Panc1 (cell line): Measurements from ENCODE around the gene OGA. TPM values are rescaled to one million over a fixed set of nuclear protein-coding genes. Genes with fewer than 3 reads are reported as not detected.
A peak's percentile ranks its signal among the peaks of the same experiment; 100 is the strongest.

Experiments used
- ATAC-seq: fragments of 200-7000 bp; cut with Tn5 transposase; 2 replicates; pipeline ENCODE4 v1.9.1; 2020; ENCODE audit warnings: mild to moderate bottlenecking, moderate library complexity
- BruUV-seq: library from RNA; stranded (reverse); fragments of 400-500 nt; replicated peaks from 2 replicates; lab custom pipeline; 2021; lab: Mats Ljungman, UMichigan
- CTCF ChIA-PET: fragments of 300-600 bp; sonication (Branson Sonifier 250); formaldehyde crosslinking; loops from one replicate; lab custom pipeline; 2022; ENCODE audit warnings: antibody characterized with exemption; lab: Charles Lee
- POLR2A ChIA-PET: fragments of 300-600 bp; sonication (Branson Sonifier 250); formaldehyde crosslinking; loops from one replicate; lab custom pipeline; 2022; ENCODE audit warnings: antibody characterized with exemption; lab: Charles Lee
- DNase-seq: peaks from one replicate; pipeline ENCODE4 v3.0.0-alpha.2; 2010; ENCODE audit warnings: low read depth, low spot score
- H3K27ac ChIP-seq: 2 replicates; pipeline ENCODE4 v1.5.1; 2011; ENCODE audit warnings: mild to moderate bottlenecking, low read length, inconsistent platforms
- H3K27me3 ChIP-seq: fragments of 200-500 bp; sonication (Bioruptor generic); 2 replicates; pipeline ENCODE4 v1.6.0; 2014; ENCODE audit warnings: low read length, inconsistent platforms; ENCODE audit not compliant: control insufficient read depth, insufficient read depth
- H3K36me3 ChIP-seq: fragments of 200-500 bp; sonication (Bioruptor generic); 2 replicates; pipeline ENCODE4 v1.5.1; 2014; ENCODE audit warnings: inconsistent platforms, mild to moderate bottlenecking, low read length, moderate library complexity; ENCODE audit not compliant: control insufficient read depth, insufficient read depth
- H3K4me1 ChIP-seq: 2 replicates; pipeline ENCODE4 v1.5.1; 2011; ENCODE audit warnings: inconsistent platforms, mild to moderate bottlenecking, low read length, moderate library complexity; ENCODE audit not compliant: control insufficient read depth, insufficient read depth
- H3K4me3 ChIP-seq, 2 experiments: 2 replicates each; pipeline ENCODE4 v1.5.1; 2011 to 2012; ENCODE audit warnings: low read depth in 2 of 2, low read length in 2 of 2, mild to moderate bottlenecking in 2 of 2, inconsistent platforms in 1 of 2, moderate library complexity in 1 of 2
- H3K9me3 ChIP-seq: fragments of 200-500 bp; sonication (Bioruptor generic); 2 replicates; pipeline ENCODE4 v1.5.1; 2014; ENCODE audit warnings: low read depth, mild to moderate bottlenecking, inconsistent platforms, low read length, moderate library complexity; ENCODE audit not compliant: control insufficient read depth, insufficient read depth
- POLR2AphosphoS5 ChIP-seq: IDR thresholded peaks from 2 replicates; pipeline ENCODE4 v1.6.1; 2012; ENCODE audit warnings: mild to moderate bottlenecking, low read depth, low read length, moderate library complexity
- SIN3A ChIP-seq: IDR thresholded peaks from 2 replicates; pipeline ENCODE4 v1.6.1; 2012; ENCODE audit warnings: low read depth, mild to moderate bottlenecking, low read length, moderate library complexity, borderline replicate concordance; ENCODE audit not compliant: insufficient read depth
- TCF7L2 ChIP-seq: IDR thresholded peaks from 2 replicates; pipeline ENCODE4 v1.6.1; 2011; ENCODE audit warnings: mild to moderate bottlenecking, low read depth, low read length, inconsistent platforms
- in situ Hi-C: cut with HindIII; loops from 2 replicates; pipeline ENCODE4 v1.10.0; 2016; ENCODE audit warnings: low sequenced_read_pairs, low pct_unique_long_range_greater_than_20kb
- intact Hi-C: fragments of 100-400 bp; cut with micrococcal nuclease; formaldehyde crosslinking; loops from one replicate; pipeline ENCODE4 v1.10.0; 2022; ENCODE audit not compliant: unreplicated experiment
- total RNA-seq: library from RNA; stranded (reverse); gene quantifications from one replicate; pipeline ENCODE4 v1.2.1, GENCODE V29; 2021; ENCODE audit not compliant: unreplicated experiment
- TF ChIP-seq, protein P1 (sequence below): fragments of 450-650 bp; IDR thresholded peaks from 2 replicates; pipeline ENCODE4 v1.5.1; 2017; ENCODE audit warnings: mild to moderate bottlenecking
- TF ChIP-seq, protein P2 (sequence below), 2 experiments: IDR thresholded peaks; 2 replicates each; pipeline ENCODE4 v1.6.1; 2011 to 2012; ENCODE audit warnings: low read depth in 2 of 2, control low read depth in 1 of 2, low read length in 1 of 2, mild to moderate bottlenecking in 1 of 2, moderate library complexity in 1 of 2; ENCODE audit not compliant: insufficient read depth in 1 of 2

Gene OGA
- total RNA-seq, 1 experiment from 2014 or later = 117 TPM

DNA sequence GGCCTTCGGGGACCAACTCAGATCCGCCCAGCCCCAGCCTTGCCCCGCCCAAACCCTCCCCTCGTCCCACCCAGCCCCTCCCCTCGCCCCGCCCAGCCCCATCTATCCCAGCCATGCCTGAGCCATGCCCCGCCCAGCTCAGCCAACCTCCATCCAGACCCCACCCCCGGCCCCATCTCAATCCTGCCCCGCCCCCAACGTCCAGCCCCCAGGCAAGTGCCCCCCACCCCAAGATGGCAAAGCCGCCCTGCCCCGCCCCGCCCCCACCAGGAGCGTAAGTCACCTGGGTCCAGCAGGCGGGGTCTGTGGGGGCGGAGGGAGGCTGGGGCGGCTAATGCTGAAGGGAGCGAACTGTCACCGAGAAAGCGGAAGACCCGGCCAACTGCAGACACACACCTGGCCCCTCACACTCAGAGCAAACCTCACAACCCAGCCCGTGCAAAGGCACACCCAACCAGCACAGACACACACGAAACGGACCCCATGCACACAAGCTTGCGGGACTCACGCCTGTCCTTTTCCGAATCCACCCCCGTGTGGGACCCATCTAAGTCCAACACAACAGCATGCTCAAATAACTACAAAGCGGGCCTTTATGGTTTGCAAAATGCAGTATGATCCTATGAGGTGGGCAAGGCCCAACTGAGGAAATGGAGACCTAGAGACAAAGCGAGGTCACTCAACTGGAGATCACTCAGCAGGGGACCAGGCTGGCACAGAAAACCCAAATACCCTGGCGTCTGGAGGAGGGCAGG, 11.5 kb upstream of the OGA start:
- no TSS peak for BruUV-seq
- ATAC-seq = no peak
- ChIA-PET CTCF (interaction anchor here (0.6 kb wide), 1 partner anchor 11 kb away, joined by 7 read pairs; no protein-coding TSS in a partner anchor), POLR2A (no interaction called here)
- Histone ChIP-seq H3K36me3 (no peaks in the 10 kb centered on the region), H3K9me3 (no peaks in the 10 kb centered on the region), H3K4me1 (peaks cover 12% of the 10 kb centered on the region), H3K27me3 (no peaks in the 10 kb centered on the region), H3K4me3 (peak overlapping the region; percentile 48 to 60), H3K27ac (peak overlapping the region; percentile 86)
- in situ Hi-C loops = no loop called here
- TF ChIP-seq TCF7L2 (no peak), SIN3A (no peak), POLR2AphosphoS5 (no peak)
- TF ChIP-seq, protein P1, sequence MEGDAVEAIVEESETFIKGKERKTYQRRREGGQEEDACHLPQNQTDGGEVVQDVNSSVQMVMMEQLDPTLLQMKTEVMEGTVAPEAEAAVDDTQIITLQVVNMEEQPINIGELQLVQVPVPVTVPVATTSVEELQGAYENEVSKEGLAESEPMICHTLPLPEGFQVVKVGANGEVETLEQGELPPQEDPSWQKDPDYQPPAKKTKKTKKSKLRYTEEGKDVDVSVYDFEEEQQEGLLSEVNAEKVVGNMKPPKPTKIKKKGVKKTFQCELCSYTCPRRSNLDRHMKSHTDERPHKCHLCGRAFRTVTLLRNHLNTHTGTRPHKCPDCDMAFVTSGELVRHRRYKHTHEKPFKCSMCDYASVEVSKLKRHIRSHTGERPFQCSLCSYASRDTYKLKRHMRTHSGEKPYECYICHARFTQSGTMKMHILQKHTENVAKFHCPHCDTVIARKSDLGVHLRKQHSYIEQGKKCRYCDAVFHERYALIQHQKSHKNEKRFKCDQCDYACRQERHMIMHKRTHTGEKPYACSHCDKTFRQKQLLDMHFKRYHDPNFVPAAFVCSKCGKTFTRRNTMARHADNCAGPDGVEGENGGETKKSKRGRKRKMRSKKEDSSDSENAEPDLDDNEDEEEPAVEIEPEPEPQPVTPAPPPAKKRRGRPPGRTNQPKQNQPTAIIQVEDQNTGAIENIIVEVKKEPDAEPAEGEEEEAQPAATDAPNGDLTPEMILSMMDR = no peak
- TF ChIP-seq, protein P2, sequence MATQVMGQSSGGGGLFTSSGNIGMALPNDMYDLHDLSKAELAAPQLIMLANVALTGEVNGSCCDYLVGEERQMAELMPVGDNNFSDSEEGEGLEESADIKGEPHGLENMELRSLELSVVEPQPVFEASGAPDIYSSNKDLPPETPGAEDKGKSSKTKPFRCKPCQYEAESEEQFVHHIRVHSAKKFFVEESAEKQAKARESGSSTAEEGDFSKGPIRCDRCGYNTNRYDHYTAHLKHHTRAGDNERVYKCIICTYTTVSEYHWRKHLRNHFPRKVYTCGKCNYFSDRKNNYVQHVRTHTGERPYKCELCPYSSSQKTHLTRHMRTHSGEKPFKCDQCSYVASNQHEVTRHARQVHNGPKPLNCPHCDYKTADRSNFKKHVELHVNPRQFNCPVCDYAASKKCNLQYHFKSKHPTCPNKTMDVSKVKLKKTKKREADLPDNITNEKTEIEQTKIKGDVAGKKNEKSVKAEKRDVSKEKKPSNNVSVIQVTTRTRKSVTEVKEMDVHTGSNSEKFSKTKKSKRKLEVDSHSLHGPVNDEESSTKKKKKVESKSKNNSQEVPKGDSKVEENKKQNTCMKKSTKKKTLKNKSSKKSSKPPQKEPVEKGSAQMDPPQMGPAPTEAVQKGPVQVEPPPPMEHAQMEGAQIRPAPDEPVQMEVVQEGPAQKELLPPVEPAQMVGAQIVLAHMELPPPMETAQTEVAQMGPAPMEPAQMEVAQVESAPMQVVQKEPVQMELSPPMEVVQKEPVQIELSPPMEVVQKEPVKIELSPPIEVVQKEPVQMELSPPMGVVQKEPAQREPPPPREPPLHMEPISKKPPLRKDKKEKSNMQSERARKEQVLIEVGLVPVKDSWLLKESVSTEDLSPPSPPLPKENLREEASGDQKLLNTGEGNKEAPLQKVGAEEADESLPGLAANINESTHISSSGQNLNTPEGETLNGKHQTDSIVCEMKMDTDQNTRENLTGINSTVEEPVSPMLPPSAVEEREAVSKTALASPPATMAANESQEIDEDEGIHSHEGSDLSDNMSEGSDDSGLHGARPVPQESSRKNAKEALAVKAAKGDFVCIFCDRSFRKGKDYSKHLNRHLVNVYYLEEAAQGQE (IDR thresholded peaks at IDR 0.05; ENCODE audit: insufficient read depth in 1 of 2, low read depth in 2 of 2, low read length in 1 of 2) = no peak
- DNase-seq = no peak
- intact Hi-C loops = no loop called here

DNA sequence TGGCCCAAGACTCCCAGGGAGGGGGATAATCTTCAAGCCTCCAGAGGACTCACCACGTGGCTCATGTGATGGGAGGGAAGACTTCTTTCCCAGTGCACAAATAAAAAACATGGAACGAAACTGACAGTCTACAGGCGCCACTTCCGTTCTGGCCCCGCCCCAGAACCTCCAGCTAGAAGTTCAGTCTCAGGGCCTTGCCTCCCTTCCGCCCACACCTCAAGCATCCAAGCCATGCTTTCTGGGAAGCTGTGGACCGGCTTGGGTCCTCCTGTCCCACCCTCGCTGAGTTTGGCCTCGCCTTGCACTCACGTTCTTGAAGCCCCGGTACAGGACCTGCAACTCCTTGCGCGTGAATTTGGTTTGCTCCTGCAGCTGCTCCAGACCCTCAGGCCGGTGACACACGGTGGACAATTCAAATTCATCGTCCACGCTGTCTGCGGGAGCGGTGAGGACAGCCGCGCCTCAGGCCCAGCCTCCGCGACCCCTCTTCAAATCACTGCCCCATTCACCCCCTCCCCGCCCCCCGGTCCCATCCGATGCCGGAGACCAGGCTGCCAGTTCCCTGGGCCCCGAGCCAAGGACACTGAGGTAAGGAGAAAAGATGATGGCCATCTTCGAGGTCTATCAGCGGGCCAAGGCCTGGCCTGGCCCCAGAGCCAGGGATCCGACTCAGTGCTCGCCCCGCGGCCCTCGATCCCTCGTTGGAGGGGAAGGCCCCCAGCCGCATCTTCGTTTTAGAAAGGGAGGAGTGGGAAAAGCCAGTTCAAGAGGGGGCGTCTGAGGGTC, 10.7 kb upstream of the OGA start:
- Histone ChIP-seq H3K27me3 (no peaks in the 10 kb centered on the region), H3K4me1 (peaks cover 12% of the 10 kb centered on the region), H3K9me3 (no peaks in the 10 kb centered on the region), H3K27ac (no peak overlapping the region), H3K4me3 (no peak overlapping the region), H3K36me3 (no peaks in the 10 kb centered on the region)
- CTCF ChIA-PET = interaction anchor here (0.6 kb wide), 1 partner anchor 12 kb away, joined by 7 read pairs; no protein-coding TSS in a partner anchor
- POLR2A ChIA-PET = interaction anchor here (0.6 kb wide), 1 partner anchor 11 kb away, joined by 6 read pairs; the partner anchor contains the start of gene OGA
- no TSS peak for BruUV-seq
- in situ Hi-C loops = no loop called here
- intact Hi-C loops = no loop called here
- ATAC-seq (no peak), DNase-seq (no peak)
- no peak for TF ChIP-seq SIN3A
- TF ChIP-seq, protein P1 = no peak
- TF ChIP-seq, protein P2 (IDR thresholded peaks at IDR 0.05; ENCODE audit: insufficient read depth in 1 of 2, low read depth in 2 of 2, low read length in 1 of 2) = no peak
- no peak for TF ChIP-seq TCF7L2
- TF ChIP-seq POLR2AphosphoS5 = no peak
